Hepatic stellate cell (primary cell): ENCODE measurements around the gene GRAMD2B.

Source experiments
- DNase-seq: peaks from one replicate; pipeline ENCODE4 v3.0.0; 2011; ENCODE audit warnings: low spot score

GRAMD2B gene

DNA sequence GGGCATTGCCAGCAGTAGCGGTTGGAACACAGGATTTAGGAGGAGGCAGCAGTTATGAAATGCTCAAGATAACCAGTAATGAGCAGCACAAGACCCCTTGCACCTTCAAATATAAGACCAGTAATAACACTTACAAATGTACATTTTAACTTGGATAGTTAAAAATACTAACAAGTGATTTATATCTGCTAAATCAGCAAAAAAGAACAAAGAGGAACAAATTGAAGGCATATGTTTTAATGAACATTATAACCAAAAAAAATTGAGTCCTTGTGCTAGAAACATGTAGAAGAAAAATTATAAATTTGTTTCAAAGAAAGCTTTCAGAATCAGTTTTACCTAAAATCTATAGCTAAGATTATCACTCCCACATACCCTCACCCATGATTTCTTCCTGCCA lies 119.8 kb downstream of the GRAMD2B start:
- DNase-seq: no peak

- no peak for DNase-seq
Observed at GRCh38 chr5:126543660-126544059, 120.5 kb downstream of the GRAMD2B start.
